ENCODE data around the gene XYLT1.

Gene XYLT1

DNA sequence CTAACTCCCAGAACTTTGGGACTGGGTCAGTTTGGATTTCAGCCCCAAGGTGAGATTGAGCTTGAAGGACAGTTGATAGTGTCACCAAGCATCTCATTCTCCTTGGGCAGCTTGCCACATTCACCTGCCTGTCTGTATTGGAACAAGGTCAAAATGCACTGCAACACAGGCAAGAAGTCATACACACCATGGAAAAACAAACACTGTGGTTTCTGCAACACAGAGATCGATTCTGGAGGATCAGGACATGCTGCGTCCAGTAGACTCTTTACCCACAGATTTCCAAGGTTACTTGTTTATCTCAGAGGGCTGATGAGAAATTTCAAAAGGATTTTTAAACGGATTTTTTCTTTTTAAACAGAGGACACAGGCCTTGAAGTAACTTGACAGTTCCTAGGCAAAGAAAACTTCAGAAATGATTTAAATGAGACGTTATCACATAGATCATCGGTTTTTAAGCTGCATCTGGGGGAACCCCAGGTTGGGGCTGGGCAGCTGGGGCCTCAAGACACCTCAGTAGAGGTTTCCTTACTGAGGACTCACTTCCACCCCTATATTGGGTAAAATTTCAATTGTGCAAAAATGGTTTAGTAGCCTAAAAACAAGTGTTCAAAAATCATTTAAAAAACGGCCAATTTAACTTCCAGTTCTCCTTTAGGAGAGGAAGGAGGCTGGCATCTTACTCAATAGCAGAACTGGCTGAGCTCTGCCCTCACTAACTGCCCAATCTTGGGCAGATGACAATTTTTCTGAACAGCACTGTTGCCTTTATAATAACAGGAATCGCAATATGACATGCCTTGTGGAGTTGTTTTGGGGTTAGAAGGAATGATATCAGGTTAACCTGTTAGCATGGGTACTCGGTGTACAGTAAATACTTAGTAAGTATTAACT is 299.3 kb downstream of the XYLT1 start:
- no peak for DNase-seq

DNA sequence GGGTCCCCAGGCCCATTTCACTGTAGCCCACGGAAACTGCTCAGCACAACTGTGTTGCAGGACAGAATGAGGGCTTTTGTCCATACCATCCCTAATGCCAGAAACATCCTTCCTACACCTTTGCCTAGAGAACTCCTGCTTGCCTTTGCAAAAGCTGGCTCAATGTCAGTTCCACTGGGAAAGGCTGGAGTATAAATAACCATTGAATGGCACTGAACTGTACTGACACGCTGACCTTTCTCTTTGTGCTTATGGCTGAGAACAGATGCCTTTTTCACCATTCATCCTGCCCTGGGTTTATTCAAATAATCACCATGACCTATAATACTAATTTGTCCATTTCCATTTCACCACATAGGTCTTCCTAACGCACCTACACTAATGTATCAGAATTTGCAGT is 300.3 kb downstream of the XYLT1 start:
- no peak for DNase-seq

DNA sequence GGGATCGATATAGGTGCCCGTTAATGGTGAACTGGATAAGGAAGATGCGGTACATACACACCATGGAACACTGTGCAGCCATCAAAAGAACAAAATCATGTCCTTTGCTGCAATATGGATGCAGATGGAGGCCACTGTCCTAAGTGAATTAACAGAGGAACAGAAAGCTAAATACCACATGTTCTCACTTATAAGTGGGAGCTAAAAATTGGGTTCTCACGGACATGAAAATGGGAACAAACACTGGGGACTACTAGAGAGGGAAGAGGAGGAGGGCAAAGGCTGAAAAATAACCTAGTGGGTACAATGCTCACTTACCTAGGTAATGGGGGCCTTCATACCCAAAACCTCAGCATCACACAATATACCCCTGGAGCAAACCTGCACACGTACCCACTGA is 302.6 kb downstream of the XYLT1 start:
- no peak for DNase-seq

DNA sequence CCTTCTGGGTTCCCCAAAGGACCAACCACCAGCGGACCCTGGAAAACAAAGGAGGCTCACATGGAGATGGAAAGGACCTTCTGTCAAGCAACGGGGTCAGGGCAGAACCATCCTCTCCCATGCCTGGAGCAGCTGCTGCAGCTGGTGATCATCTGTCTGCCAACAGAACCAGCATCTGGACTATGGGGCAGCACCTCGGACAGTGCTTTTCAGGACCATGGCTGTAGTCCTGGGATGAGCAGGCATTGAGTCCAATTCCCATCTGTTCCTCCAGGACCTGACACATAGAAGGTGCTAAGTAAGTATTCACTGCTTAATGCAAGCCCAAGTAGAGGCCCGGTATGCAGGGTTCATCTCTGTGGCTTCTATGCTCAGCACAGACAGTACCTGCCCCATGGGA is 304.7 kb downstream of the XYLT1 start:
- DNase-seq, result no peak

DNA sequence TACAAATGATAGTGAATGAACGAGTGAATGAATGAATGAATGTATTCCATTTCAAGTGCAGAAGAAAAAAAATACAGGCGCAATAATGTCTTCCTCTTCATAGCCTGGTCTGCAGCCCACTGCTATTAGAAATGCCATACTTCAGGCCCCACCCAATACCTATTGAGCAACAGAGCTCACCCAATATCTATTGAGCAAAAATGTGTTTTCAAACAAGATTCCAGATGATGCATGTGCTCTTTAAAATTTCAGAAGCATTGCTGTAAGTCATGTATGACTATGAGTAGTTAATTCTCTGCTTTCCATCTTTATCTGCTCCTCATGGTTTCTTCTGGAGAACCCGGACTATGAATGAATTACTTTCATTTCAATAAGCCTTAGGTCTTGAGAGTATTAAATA is 308.2 kb downstream of the XYLT1 start:
- no peak for DNase-seq

DNA sequence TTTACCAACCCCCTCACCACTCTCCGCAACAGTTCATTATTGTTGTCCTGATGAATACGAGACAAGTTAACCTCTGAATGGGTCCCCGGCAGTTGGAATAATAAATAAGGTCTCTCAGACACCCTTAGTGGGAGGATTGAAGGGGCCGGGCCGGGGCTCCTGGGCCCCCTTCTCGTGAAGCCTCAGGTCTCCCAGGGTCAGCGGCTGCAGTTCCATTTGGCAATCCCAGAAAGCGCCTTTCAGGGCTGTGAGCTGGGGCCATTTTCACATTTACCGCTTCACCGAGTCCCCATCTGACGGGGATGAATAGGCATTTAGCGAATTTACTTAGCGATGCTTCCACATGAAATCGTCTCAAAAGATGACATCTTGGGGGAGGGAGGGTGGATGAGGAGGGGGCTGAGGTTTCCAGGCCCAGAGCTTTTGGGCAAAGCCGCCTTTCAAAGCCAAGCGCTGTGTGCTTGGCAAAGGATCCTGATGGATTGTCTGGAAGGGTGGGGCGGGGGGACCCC is 309.8 kb downstream of the XYLT1 start:
- no peak for DNase-seq

DNA sequence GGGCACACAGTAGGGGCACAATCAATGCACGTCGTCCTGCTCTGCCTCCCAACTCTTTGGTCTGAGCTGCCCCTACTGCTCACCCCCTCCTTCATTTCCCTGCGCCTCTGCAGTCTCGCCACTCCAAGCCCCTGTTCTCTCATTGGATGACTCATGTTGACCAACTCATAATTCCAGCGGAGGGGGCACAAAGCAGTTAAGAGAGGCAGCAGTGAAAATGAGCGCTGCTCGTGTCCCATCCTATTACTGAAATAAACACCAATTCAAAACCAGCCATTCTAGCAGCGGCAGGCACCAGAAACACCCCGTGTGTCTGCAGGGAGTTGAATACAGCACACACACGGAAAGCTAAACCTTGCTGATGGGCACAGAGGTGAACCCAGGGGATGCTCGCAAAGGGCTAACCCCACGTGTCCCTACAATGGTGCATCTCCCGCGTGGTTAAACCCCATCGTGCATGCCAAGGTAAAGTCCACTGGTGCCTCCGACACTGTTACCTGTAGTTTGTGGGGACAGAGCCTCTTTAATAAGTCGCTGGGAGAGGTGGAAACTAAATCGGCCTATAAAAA is 310.4 kb downstream of the XYLT1 start:
- no peak for DNase-seq

DNA sequence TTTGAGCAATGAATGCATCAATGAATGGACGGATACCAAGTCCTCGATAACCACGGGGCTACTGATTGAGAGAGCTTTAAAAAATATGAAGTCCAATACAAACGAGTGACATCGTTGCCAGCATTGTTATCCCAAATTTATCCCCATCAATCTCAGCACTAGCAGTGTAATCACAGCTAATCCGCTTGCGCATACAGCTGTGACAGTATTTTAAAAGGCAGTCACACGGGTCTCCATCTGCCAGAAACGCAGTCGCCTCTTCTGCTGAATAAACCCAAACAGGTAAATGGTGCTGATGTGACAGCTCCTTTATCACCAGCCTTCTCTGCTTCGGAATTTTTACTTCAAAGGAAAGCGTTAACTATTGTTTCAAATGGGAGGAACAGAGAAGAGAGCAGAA is 311.1 kb downstream of the XYLT1 start:
- no peak for DNase-seq

DNA sequence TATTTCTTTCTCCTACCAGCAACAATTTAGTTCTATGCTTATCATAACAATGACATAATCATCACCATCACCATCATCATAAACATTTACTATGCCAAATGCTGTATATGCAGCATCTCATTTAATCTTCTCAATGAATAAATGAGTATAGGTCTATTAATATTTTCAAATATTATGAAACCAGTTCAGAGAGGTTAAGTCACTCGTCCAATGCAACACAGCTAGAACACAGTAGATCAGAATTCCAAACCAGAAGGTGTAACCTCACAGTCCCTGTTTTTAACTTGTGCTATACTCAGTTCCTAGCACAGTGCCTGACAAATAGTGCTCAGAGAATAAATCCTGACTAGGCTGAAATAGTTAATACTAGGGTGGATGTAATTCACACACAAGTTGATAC is 314.8 kb downstream of the XYLT1 start:
- no peak for DNase-seq

DNA sequence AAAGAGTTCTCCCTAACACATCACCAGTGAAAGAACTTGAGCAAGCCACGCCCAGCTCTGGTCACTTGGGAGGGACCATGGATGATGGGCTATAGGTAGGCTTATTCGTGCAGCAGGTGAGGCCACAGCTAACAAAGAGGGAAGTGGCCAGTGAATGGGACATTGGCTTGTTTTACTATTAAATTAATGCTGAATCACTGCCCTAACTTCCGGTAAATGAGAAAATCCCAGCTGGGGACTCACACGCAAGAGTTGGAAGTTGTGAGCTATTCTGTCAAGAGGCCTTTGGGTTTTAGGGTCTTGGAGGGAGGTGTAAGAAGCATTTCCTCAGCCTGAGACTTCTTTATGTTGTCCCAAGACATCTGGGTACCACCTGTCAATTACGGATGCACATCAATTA is 315.3 kb downstream of the XYLT1 start:
- no peak for DNase-seq

DNA sequence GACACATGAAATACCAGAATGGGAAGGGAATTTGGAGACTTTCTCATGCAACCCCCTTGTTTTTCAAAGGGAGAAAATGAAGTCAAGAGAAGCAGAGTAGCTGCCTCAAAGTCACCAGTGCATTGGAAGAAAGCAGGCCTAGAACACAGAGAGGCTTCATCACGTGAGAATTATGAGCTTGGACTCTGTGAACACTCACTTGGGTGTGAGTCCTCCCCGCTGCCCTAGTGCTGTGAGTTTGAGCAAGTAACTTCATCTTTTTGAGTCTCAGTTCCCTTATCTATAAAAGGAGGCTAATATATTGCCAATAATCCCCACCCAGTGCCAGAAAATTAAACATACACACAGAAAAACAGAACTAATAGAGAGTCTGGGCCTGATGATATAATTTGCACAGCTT is 315.8 kb downstream of the XYLT1 start:
- DNase-seq, result no peak

DNA sequence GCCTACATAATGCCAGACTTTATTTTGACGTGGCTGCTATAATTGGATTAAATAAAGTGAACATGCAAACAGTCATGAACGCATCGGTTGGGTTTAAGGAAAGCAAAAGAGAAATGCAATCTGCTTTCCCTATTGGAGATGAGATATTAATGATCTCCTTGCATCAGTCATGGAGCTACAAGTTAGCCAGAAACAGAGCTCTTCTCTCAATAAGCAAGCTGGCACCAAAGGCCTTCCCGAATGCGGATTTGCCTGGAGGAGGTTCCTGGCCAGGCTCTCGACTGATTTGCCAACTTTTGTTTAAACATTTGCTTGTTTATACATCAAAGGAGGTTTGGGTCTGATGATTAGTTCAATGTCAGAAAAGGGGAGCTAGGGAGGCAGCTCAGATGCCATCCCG is 318.4 kb downstream of the XYLT1 start:
- DNase-seq, result no peak

DNA sequence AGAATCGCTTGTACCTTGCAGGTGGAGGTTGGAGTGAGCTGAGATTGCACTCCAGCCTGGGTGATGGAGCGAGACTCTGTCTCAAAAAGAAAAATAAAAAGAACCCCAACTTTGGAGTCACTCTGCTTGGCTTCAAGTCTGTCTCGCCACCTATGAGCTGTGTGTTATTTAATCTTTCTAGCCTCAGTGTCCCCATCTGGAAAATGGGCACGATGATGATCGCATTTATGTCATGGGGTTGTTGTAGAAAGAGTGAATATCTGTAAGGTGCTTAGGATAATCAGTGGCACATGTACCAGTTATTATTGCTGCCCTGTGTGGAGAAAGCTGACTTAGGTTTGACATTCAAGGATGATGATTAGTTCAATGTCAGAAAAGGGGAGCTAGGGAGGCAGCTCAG is 319.4 kb downstream of the XYLT1 start:
- no peak for DNase-seq

DNA sequence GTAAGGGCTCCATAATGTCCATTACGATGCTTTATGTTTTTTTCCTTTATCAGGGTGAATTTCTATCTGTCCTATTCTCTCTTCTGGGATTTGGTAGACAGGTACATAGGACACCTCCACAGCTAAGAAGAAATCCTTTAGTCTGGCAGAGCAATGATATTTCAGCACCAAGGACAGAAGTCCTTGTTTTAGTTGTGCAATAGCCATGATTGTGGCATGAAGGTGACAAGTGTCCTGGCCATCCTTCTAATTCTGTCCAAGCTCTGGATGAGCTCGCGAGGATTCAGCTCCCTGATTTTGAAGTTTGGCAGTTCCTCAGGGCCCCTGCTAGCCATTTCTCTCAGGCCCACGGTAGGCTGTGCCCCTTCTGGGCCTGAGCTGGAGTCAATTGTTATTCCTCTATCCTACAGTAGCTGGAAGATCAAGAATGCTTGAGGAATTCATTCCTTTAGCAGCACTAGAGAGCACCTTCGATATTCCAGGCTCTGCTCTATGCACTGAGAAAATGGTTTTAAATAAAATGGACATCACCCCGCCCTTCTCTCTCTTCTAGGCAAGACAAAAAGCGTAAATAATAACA is 320.8 kb downstream of the XYLT1 start:
- DNase-seq, result no peak

DNA sequence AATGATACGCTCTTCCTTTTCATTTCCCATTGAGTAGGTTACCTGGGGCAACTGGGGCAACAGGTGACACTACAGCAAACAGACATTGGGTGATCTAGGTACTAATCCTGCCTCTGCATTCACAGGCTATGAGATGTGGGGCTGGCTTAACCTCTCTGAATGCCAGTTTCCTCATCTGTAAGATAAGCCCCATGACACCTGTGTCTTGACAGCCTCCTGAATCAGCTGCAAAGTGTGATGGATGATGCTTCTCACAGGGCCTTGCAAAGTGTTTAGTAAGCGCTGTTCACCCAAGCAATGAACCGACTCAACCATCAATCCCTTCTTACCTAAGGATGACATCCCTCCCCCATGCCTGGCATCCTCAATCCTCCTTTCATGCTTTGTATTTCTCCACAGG is 322.8 kb downstream of the XYLT1 start:
- no peak for DNase-seq

DNA sequence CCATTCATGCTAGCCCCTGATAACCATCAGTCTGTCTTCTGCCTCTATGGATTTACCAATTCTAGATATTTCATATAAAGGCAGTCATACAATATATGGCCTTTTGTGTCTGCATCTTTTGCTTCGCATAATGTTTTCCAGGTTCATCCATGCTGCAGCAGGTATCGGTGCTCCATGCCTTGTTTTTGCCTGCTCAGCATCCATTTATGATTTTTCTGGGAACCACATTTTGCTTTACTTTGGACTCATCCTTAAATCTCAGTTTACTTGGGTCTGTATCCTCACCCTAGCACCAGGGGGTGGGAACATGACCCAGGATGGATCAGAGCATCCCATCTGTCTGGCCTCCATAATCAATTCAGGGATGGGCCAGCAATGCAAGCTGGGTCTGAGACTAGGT is 325.7 kb downstream of the XYLT1 start:
- DNase-seq, result no peak

DNA sequence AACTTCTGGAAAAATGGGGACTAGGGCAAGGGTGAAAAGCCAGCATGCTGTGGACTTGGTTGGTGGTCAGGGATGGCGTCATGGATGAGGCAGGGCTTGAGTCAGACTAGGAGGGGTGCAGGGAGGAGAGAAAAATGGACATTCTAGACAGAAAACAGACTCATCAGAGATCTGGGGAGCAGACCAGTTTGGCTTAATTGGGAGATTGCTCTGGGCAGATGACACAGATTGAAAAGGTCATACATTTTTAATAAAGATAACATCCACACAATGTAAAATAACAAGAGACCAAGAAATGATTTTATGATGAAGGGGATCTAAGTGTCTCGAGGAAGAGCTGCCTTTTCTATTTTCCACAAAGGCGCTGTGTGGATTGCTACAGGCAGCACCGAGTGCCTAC is 326.3 kb downstream of the XYLT1 start:
- no peak for DNase-seq

DNA sequence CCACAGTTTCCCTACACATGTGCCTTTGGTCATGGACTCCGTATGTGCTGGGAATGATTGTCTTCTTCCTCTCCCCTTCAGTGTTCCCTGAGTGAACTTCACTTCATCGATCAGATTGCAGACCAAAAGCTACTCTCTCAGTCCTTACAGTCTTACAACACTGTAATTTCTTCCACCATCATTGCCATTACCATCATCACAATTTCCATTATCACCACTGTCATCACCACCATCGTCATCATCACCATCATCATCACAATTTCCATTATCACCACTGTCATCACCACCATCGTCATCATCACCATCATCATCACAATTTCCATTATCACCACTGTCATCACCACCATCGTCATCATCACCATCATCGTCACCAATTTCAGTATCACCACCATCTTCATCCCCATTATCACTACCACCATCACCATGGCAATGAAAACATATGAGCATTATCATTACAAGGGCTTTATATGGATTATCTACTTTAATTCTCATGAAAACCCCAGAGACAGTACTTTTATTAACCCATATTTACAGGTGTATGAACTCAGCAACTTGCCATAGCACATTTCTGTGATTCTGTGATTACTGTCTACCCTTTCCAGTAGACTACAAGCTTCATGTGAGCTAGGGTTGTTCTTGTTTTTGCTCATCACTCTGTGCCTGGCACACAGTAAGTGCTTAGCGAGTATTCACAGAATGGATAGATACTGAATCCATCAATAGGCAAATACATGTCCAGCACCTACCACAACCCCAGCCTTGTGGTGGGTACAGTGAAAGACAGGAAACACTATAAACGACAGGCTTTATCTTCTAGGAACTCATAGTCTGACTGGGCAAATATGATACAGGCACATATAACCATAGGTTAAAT is 327.0 kb downstream of the XYLT1 start:
- no peak for DNase-seq

DNA sequence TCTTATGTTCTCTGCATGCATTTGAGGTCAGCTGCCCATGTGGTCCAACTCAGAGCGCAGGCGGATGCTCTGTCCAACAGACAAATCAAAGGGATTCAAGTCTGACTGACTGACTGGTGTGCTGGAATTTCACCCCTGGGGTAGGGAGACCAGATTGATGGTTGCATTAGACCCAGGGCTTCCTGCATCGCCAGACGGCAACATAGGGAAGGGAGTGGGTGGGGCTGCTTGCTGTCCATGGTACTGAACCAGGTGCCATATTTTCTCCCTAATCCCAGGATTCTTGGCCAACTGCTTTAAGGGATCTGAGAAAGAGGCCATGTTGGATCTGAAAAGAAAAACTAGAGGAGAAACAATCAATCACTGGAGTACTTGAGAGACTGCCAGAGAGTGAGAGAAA is 332.0 kb downstream of the XYLT1 start:
- DNase-seq, result no peak

DNA sequence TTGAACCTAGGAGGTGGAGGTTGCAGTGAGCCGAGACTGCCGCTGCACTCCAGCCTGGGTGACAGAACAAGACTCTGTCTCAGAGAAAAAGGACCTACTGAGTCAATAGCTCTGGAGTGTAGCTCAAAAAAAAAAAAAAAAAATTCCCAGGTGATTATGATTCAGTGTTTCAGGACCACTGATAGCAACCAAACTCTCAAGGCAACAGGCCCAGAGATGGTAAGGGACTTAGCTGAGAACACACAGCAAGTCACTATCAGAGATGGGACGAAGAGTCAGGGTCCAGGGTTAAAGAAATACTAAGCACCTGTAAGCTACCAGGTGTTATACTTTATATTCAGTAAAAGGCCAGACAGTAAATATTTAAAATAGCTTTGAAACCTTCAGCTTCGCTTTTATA is 335.3 kb downstream of the XYLT1 start:
- no peak for DNase-seq

DNA sequence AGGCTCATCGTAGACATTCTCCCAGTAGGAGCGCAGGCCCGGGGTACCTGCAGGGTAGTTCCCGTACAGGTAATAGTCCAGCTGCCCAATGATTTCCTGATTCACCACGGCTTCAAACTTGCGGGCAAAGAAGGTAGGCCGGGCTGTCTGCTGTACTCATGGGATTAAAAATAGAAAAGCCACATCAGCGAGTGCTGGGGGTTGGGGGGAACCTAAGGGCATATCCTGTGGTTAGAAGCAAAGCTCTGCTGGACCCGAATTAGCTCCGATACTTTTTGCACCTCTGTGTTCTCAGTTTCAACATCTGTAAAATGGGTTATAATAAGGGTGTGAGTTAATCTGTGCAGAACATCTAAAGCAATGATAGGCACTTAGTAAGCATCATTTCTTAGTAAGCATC is 336.2 kb downstream of the XYLT1 start:
- no peak for DNase-seq

DNA sequence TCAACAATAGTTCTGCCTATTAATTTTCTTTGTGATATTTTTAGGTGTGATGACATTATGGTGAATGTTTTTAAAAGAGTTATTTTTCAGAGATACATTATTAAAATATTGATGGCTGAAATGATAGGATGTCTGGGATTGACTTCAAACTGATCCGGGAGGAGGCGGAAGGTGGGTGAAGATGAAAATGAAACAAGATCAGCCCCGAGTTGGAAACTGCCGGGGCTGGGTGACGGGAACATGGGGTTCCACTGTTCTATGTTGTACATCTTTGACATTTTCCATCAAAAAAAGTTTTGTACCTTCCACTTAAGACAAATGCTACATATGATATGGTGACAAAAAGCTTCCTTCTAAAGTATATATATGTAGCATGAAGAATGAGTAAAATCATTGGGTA is 336.9 kb downstream of the XYLT1 start:
- DNase-seq, result no peak

DNA sequence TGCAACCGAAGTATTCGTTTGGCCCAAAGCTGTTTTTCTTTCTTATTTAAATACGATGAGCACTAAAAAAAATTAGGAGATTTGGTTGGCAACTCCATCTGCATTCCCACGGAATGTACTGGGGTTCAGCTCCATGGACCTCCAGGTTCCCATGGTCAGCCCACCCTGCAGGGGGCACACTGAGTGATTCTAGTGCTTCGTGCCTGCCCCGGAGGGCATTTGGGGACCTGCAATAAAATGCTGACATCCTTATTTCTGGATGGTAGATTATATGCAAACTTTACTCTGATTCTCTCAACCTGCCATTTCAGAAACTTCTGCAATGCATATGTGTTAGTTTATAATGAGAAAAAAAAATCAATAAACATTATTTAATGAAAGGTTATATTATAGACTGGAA is 339.4 kb downstream of the XYLT1 start:
- DNase-seq, result no peak

All from T-helper 9 cell (primary cell).